Epithelial cell of esophagus (primary cell): Measurements from ENCODE around the gene TFR2.

ENCODE experiments used
- DNase-seq: peaks from one replicate; pipeline ENCODE4 v3.0.0; 2010; ENCODE audit warnings: low read depth
- H3K4me3 ChIP-seq: 2 replicates; pipeline ENCODE4 v1.5.1; 2011; ENCODE audit warnings: mild to moderate bottlenecking, low read length, control low read depth
- TF ChIP-seq, protein P1 (sequence below): IDR thresholded peaks from 2 replicates; pipeline ENCODE4 v1.5.1; 2011; ENCODE audit warnings: low read depth, mild to moderate bottlenecking, low read length, control low read depth, inconsistent platforms; ENCODE audit not compliant: insufficient read depth; ENCODE audit errors: missing control alignments

The TFR2 gene

DNA sequence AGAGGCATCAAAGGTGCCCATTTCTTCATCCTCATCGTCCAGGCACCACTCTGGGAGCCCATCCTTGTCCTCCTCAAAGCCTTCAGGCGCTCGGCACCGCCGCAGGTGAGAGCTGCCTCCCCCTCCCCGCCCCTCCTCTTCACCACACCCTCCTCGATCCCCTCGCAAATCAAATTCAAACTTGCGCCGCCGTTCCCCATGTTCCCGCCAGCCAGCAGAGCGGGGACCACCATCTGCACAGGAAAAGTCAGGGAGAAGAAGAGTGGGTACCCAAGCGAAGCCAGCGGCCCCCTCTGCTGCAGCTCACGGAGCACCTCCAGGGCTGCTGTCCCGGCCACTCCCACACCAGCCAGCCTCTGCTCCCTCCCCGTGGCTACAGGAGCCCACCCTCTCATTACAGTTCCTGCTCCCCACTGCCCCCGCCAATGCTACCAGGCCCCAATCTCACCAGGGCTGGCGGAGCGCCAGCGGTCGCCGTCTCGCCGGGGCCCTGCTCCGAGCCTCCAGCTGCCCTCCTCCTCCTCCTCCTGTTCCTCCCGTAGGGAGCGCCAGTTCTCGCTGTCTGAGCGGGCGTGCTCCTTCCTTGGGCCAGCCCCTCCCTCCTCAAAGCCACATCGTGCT is 45.0 kb upstream of the TFR2 start:
- TF ChIP-seq, protein P1, sequence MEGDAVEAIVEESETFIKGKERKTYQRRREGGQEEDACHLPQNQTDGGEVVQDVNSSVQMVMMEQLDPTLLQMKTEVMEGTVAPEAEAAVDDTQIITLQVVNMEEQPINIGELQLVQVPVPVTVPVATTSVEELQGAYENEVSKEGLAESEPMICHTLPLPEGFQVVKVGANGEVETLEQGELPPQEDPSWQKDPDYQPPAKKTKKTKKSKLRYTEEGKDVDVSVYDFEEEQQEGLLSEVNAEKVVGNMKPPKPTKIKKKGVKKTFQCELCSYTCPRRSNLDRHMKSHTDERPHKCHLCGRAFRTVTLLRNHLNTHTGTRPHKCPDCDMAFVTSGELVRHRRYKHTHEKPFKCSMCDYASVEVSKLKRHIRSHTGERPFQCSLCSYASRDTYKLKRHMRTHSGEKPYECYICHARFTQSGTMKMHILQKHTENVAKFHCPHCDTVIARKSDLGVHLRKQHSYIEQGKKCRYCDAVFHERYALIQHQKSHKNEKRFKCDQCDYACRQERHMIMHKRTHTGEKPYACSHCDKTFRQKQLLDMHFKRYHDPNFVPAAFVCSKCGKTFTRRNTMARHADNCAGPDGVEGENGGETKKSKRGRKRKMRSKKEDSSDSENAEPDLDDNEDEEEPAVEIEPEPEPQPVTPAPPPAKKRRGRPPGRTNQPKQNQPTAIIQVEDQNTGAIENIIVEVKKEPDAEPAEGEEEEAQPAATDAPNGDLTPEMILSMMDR, result no peak
- H3K4me3 ChIP-seq, result no peak overlapping the region
- DNase-seq, result no peak

DNA sequence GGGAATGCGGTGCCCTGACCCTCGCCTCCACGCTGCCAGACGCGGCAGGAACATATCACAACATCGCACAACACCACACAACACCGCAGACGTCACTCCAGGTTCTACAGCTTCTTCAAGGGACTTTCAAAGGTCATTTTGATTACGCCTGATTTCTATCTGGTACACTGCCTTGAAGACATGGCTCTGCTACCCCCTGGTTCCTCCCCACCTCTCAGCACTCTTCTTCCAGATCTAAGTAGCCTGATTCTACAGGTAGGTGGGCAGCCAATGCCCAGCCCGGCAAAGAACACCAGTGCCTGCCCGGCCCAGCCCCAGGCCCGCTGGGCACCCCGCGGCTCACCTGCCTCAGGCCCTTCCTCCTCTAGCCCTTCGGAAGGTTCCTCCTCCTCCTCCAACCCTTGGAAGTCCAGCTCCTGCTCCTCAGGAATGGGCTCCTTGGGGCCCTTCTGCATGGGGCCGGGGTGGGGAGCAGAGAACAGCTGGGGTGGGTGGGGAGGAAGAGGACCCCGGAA is 44.3 kb upstream of the TFR2 start:
- TF ChIP-seq, protein P1, result no peak
- DNase-seq, result no peak
- H3K4me3 ChIP-seq, result no peak overlapping the region

DNA sequence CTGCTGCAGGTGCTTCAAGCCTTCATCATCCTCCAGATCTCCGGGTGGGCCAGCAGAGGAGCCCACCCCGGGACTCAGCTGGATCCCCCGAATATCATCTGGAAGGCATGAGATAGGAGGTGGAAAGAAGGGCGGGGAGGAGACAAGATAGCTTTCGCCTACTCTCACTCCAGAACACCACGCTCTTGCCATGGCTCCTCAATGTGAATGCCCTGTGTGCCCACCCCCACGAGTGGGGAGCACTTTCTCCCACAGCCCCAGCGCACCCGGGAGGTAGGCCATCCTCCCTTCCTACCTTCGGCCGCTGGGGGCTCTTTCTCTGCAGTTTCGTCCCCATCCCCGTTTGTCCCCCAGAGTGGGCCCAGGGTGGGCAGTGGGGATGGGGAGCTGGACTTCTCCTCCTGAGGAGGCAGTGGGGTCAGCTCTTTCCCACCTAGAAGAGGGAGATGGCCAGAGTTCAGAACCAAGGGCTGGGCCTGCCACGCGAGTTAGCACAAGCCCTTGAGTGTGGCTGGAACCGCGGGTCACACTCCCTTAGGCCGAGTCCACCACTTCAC is 43.8 kb upstream of the TFR2 start:
- no peak for DNase-seq
- H3K4me3 ChIP-seq, result no peak overlapping the region
- TF ChIP-seq, protein P1, result no peak

DNA sequence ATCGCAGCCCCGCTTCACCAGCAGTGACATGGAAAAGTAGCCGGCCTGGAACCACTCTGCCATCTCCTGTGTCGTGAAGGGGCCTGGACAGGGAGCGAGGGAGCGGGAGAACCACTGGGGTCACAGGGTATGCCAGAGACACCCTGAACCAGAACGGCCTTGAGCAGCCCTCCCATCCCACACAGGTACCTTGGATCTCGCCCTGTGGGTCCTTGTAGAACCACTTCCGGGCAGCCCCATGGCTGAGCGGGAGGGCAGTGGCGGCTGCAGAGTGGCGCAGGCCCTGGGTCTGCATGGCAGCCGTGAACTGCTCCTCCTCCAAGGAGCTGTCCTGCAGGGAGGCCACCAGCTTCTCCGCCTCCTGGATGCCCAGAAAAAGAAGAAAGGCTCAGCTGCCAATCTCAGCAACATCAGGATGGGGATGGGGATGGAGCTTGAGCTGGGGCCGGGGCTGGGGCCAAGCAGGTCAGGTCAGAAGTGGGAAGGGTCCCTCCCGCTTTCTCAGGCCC is 43.2 kb upstream of the TFR2 start:
- TF ChIP-seq, protein P1, result no peak
- no peak for DNase-seq
- no peak overlapping the region for H3K4me3 ChIP-seq

DNA sequence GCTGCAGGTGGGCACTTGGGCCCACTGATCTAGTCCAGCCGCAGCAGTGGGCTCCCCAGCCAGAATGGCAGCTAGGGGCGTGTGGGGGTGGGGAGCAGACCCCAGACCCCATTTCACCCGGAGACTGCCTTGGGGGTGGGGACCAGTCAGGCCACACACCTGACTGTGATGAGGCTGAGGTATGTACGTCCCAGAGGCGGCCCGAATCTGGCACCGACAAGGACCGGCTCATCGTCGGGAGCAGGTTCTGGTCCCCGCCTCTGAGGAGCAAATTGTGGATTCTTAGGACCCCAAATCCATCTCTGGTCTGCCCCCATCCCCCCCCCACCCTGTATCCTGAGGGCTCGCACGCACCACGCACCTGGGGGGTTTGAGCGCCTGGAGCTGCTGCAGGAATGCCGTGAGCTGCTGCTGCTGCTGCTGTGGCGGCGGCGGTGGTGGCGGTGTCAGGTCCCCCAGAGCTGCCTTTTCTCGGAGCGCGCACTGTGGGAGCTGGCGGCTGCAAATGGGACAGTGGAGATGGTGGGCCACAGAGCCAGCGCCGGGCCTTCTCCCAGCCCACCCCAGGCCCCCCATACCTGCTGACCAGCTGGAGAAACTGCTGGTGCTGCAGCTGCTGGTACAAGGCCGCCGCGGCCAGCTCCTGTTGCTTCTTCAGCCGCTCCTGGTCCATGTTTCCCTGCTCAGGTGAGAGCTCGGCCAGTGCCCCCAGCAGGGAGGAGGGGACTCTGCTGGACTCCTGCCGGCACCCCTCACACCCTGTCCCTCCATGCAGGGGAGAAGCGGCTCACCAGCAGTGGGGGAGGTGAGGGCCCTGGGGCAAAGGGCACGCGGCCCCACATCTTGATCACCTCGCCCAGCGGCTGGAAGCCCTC is 42.5 kb upstream of the TFR2 start:
- no peak overlapping the region for H3K4me3 ChIP-seq
- TF ChIP-seq, protein P1, result no peak
- no peak for DNase-seq

DNA sequence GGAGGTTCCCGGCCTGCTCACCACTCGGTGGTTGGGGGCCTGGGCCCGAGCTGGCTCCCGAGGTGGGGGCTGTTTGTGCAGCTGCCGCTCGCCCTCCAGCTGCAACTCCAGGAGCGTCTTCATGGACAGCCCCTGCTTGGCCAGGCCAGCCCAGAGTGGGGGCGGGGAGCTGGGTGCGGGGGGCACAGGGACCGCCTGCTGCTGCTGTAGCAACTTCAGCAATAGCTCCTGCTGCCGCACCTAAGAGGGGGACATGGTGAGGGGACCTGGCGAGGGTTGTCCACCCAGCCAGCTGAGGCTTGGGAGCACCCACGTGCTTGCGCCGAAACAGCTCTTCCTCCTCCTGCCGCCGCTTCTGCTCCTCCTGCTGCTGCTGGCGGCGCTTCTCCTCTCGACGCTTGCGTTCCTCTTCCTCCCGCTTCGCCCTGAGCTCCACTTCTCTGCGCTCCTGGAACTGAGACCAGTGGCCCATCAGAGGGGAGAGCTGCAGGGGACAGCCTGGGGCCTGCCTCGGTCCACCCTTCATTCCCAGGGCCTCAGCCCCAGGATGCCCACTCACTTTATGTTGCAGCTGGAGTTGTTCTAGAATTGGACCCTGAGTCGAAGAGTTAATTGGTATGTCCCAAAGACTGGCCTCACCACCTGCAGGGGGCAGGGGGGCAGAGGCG is 41.8 kb upstream of the TFR2 start:
- TF ChIP-seq, protein P1, result no peak
- DNase-seq, result no peak
- H3K4me3 ChIP-seq, result no peak overlapping the region
